ENCODE results near the gene ZNF841. TPM values are rescaled to one million over a fixed set of nuclear protein-coding genes. Genes with fewer than 3 reads are reported as not detected.

The ZNF841 gene
- total RNA-seq, 1 experiment from 2014 or later, result 0.10 TPM

DNA sequence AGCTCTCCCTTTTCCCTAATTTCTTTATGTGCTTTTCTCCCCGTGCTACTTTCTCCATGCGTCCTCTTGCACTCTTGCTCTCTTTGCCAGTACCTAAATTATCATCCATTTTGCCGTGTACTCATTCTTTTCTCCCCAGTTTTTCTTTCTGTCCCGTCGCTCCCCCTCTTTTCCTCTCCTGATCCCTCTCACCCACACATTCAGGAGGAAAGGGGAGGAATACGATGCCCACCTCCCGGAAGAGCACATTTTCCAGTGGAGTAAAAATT lies 43.4 kb upstream of the ZNF841 start:
- DNase-seq (ENCODE audit: low read depth, low spot score) (no peak), ATAC-seq (no peak)
- H3K4me1 ChIP-seq (ENCODE audit: control insufficient read depth in 1 of 2, insufficient read depth in 2 of 2, low read length in 2 of 2), result peaks cover 6 to 9% of the 10 kb centered on the region in 2 experiments; a peak in 2 of 4 replicates
- POLR2A ChIA-PET, result no interaction called here
- intact Hi-C loops (cut with micrococcal nuclease), result loop anchor here (1.0 to 10.0 kb wide), 3 partner anchors 50 to 636 kb away; no protein-coding TSS in a partner anchor
- BruUV-seq (replicated peaks), result no TSS peak
- RAD21 ChIA-PET (ENCODE audit: low non-redundant PET in 1 of 2, low total read pairs in 2 of 2, uncharacterized antibody in 2 of 2, unreplicated experiment in 2 of 2), result no interaction called here
- H2AFZ ChIP-seq (ENCODE audit: low read depth, low read length, poor library complexity, severe bottlenecking), result peak overlapping the region; percentile 67
- H3K9me3 ChIP-seq (ENCODE audit: control insufficient read depth in 1 of 2, insufficient read depth in 1 of 2, low read depth in 1 of 2, low read length in 2 of 2), result peaks cover 17 to 19% of the 10 kb centered on the region in 2 experiments; a peak in 2 of 4 replicates
- H3K4me3 ChIP-seq (replicated peaks in 1 of 2; ENCODE audit: low read depth in 1 of 2, low read length in 2 of 2), result peak overlapping the region; percentile 81 to 98
- peak overlapping the region; percentile 98 for H3K27ac ChIP-seq (ENCODE audit: low read depth, low read length)
- H3K36me3 ChIP-seq (ENCODE audit: control insufficient read depth in 1 of 2, insufficient read depth in 2 of 2, low read length in 2 of 2), result 0 out of 4 replicates have a peak, but pooled peaks cover 0 to 9% of the 10 kb centered on the region in 2 experiments
- peak overlapping the region; percentile 72 for H3K9ac ChIP-seq (ENCODE audit: low read length)
- H3K9me2 ChIP-seq (ENCODE audit: insufficient read depth), result no peaks in the 10 kb centered on the region
- no peaks in the 10 kb centered on the region for H4K20me1 ChIP-seq (ENCODE audit: insufficient read depth)
- H3K4me2 ChIP-seq (ENCODE audit: low read length), result peak overlapping the region; percentile 91
- peaks cover 32% of the 10 kb centered on the region for H3K79me2 ChIP-seq (ENCODE audit: insufficient read depth, low read length)
- no peak for TF ChIP-seq EZH2 (IDR thresholded peaks at IDR 0.05)
- no peak for TF ChIP-seq SRF (IDR thresholded peaks at IDR 0.05; ENCODE audit: low read depth)
- TF ChIP-seq SP1 (IDR thresholded peaks at IDR 0.05; ENCODE audit: low read depth), result no peak
- TF ChIP-seq, protein P1, sequence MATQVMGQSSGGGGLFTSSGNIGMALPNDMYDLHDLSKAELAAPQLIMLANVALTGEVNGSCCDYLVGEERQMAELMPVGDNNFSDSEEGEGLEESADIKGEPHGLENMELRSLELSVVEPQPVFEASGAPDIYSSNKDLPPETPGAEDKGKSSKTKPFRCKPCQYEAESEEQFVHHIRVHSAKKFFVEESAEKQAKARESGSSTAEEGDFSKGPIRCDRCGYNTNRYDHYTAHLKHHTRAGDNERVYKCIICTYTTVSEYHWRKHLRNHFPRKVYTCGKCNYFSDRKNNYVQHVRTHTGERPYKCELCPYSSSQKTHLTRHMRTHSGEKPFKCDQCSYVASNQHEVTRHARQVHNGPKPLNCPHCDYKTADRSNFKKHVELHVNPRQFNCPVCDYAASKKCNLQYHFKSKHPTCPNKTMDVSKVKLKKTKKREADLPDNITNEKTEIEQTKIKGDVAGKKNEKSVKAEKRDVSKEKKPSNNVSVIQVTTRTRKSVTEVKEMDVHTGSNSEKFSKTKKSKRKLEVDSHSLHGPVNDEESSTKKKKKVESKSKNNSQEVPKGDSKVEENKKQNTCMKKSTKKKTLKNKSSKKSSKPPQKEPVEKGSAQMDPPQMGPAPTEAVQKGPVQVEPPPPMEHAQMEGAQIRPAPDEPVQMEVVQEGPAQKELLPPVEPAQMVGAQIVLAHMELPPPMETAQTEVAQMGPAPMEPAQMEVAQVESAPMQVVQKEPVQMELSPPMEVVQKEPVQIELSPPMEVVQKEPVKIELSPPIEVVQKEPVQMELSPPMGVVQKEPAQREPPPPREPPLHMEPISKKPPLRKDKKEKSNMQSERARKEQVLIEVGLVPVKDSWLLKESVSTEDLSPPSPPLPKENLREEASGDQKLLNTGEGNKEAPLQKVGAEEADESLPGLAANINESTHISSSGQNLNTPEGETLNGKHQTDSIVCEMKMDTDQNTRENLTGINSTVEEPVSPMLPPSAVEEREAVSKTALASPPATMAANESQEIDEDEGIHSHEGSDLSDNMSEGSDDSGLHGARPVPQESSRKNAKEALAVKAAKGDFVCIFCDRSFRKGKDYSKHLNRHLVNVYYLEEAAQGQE (IDR thresholded peaks at IDR 0.05; ENCODE audit: low read depth), result no peak
- TF ChIP-seq, protein P2, sequence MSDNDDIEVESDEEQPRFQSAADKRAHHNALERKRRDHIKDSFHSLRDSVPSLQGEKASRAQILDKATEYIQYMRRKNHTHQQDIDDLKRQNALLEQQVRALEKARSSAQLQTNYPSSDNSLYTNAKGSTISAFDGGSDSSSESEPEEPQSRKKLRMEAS (IDR thresholded peaks at IDR 0.05), result peak; percentile 38
- TF ChIP-seq POLR2AphosphoS5 (IDR thresholded peaks at IDR 0.05; ENCODE audit: low read depth, low read length), result no peak
- no peak for TF ChIP-seq SIN3A (IDR thresholded peaks at IDR 0.05; ENCODE audit: low read depth)
- no peaks in the 10 kb centered on the region for H3K27me3 ChIP-seq (ENCODE audit: insufficient read depth, low read length)
- CTCF ChIA-PET, result no interaction called here
